Measurements from ENCODE around the gene PSMB5. TPM values are rescaled to one million over a fixed set of nuclear protein-coding genes. Genes with fewer than 3 reads are reported as not detected.

The PSMB5 gene
- total and polyA plus RNA-seq, 2 of the 13 experiments (the other 11 are each of a cell fraction or from before 2014, with no cell fraction given) = 705 to 871 TPM

DNA sequence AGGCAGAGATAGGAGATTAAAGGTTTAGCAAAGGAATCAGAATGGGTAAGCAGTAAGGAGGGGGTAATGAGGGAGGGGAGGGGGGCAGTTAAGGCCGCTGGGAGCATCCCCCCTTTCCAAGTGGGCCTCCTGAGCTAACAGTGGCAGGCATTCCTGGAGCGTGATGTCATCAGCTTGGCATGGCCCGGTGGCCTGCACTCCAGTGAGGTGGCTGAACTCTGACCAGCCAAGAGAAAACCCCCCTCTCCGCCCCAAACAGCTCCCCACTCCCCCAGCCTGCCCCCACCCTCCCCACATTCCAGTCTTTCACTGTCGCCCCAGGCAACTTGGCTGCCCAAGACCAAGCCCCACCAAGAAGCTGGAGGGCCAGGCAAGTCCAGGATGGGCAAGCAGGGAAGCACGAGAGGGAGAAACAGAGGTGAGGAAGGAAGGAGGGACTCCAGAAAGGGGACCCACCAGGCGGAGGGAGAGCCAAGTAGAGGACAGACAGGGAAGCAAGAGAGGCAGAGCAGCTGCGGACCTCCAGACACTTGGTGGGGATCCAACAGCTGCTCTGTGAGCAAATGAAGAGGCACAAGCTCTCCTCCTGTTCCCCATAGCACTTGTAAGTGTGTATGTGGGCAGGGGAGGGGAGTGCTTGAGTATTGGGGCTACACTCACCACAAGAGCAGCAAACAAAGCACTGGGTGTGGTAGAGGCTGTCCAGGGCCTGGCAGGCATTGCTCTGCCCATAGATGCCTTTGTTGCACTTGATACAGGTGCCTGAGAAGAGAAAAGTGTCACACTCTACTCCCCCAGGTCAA, 56.8 kb downstream of the PSMB5 start (continued):
- TF ChIP-seq, protein P1, sequence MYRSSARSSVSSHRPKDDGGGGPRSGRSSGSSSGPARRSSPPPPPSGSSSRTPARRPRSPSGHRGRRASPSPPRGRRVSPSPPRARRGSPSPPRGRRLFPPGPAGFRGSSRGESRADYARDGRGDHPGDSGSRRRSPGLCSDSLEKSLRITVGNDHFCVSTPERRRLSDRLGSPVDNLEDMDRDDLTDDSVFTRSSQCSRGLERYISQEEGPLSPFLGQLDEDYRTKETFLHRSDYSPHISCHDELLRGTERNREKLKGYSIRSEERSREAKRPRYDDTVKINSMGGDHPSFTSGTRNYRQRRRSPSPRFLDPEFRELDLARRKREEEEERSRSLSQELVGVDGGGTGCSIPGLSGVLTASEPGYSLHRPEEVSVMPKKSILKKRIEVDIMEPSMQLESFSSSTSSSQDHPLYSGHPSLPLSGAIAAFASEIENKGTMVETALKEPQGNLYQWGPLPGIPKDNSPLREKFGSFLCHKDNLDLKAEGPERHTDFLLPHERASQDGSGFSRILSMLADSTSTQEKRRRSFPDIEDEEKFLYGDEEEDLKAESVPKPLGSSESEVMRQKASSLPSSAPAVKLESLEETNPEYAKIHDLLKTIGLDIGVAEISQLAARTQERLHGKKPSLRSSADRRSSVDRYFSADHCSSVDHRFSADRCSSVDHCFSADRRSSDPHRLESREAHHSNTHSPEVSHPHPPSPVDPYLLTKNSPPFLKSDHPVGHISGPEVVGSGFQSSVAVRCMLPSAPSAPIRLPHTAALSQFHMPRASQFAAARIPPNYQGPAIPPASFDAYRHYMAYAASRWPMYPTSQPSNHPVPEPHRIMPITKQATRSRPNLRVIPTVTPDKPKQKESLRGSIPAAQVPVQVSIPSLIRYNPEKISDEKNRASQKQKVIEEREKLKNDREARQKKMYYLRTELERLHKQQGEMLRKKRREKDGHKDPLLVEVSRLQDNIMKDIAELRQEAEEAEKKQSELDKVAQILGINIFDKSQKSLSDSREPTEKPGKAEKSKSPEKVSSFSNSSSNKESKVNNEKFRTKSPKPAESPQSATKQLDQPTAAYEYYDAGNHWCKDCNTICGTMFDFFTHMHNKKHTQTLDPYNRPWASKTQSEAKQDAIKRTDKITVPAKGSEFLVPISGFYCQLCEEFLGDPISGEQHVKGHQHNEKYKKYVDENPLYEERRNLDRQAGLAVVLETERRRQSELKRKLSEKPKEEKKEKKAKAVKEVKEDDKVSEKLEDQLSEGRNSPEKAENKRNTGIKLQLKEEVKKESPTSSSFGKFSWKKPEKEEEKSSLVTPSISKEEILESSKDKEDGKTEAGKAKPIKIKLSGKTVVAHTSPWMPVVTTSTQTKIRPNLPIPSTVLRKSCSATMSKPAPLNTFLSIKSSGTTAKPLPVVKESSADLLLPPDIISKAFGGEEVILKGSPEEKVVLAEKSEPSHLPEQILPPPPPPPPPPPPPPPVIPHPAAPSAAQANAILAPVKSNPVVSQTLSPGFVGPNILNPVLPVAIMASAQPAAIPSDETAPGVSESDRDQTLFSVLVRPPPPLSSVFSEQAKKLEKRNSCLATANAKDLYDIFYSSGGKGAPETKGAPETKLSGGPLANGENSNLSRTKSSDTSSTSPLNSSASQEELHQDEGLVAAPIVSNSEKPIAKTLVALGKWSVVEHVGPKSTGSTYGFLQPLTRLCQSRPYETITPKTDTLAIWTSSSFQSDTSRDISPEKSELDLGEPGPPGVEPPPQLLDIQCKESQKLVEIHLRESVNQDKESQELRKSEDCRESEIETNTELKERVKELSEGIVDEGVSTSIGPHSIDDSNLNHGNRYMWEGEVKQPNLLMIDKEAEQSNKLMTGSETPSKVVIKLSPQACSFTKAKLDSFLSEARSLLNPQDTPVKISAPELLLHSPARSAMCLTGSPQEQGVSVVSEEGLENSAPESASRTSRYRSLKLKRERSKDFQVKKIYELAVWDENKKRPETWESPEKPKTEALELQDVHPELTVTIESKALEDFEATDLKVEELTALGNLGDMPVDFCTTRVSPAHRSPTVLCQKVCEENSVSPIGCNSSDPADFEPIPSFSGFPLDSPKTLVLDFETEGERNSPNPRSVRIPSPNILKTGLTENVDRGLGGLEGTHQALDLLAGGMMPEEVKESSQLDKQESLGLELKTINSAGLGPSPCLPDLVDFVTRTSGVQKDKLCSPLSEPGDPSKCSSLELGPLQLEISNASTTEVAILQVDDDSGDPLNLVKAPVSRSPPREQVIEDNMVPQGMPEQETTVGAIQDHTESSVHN (CRISPR knock-in tag; IDR thresholded peaks at IDR 0.05) = peak; percentile 98
- TF ChIP-seq RFXANK (CRISPR knock-in tag; IDR thresholded peaks at IDR 0.05) = peak; percentile 85
- TF ChIP-seq, protein P2, sequence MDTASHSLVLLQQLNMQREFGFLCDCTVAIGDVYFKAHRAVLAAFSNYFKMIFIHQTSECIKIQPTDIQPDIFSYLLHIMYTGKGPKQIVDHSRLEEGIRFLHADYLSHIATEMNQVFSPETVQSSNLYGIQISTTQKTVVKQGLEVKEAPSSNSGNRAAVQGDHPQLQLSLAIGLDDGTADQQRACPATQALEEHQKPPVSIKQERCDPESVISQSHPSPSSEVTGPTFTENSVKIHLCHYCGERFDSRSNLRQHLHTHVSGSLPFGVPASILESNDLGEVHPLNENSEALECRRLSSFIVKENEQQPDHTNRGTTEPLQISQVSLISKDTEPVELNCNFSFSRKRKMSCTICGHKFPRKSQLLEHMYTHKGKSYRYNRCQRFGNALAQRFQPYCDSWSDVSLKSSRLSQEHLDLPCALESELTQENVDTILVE (CRISPR knock-in tag; IDR thresholded peaks at IDR 0.05) = peak; percentile 82
- TF ChIP-seq SPEN (CRISPR knock-in tag; IDR thresholded peaks at IDR 0.05; ENCODE audit: low read depth) = peak; percentile 94; the same call in 1 of the 2 replicates
- TF ChIP-seq ZNF468 (CRISPR knock-in tag; IDR thresholded peaks at IDR 0.05) = no peak
- TF ChIP-seq ZNF564 (CRISPR knock-in tag; IDR thresholded peaks at IDR 0.05) = no peak
- no peak for TF ChIP-seq ZNF850 (CRISPR knock-in tag; conservative IDR thresholded peaks at IDR 0.05)
- no peak for TF ChIP-seq ZNF260 (CRISPR knock-in tag; IDR thresholded peaks at IDR 0.05; ENCODE audit: borderline replicate concordance, low read depth)
- TF ChIP-seq, protein P3, sequence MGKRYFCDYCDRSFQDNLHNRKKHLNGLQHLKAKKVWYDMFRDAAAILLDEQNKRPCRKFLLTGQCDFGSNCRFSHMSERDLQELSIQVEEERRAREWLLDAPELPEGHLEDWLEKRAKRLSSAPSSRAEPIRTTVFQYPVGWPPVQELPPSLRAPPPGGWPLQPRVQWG (CRISPR knock-in tag; IDR thresholded peaks at IDR 0.05; ENCODE audit: borderline replicate concordance, low read depth) = no peak
- TF ChIP-seq ZNF546 (CRISPR knock-in tag; conservative IDR thresholded peaks at IDR 0.05) = peak; percentile 88
- TF ChIP-seq, protein P4, sequence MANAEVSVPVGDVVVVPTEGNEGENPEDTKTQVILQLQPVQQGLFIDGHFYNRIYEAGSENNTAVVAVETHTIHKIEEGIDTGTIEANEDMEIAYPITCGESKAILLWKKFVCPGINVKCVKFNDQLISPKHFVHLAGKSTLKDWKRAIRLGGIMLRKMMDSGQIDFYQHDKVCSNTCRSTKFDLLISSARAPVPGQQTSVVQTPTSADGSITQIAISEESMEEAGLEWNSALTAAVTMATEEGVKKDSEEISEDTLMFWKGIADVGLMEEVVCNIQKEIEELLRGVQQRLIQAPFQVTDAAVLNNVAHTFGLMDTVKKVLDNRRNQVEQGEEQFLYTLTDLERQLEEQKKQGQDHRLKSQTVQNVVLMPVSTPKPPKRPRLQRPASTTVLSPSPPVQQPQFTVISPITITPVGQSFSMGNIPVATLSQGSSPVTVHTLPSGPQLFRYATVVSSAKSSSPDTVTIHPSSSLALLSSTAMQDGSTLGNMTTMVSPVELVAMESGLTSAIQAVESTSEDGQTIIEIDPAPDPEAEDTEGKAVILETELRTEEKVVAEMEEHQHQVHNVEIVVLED (CRISPR knock-in tag; IDR thresholded peaks at IDR 0.05; ENCODE audit: borderline replicate concordance) = peak; percentile 49; the same call in 1 of the 2 replicates
- no peak for TF ChIP-seq RBM22 (optimal IDR thresholded peaks at IDR 0.05; ENCODE audit: low read length)
- TF ChIP-seq NCOR1 (IDR thresholded peaks at IDR 0.05; ENCODE audit: borderline replicate concordance, low read length) = peak; percentile 93
- TF ChIP-seq BRCA1 (CRISPR knock-in tag; IDR thresholded peaks at IDR 0.05) = no peak
- TF ChIP-seq ZNF224 (CRISPR knock-in tag; IDR thresholded peaks at IDR 0.05) = no peak
